ENCODE data around the gene DENND4A.

GRCh38 chr15:65747265-65747664, 44.8 kb downstream of the DENND4A start:
- no peak for TF ChIP-seq CTCF (IDR thresholded peaks at IDR 0.05; ENCODE audit: insufficient read depth, low read depth, low read length)
- TF ChIP-seq EZH2 (IDR thresholded peaks at IDR 0.05; ENCODE audit: insufficient read depth, low read length) = no peak
